SK-N-SH treated with all-trans-retinoic acid at 6 μM for 48 hours (cell line): ENCODE measurements around the gene RNU2-63P.

Source experiments
- ATAC-seq: fragments of 200-7000 bp; cut with Tn5 transposase; 3 replicates; pipeline ENCODE4 v1.9.1; 2020; ENCODE audit warnings: mild to moderate bottlenecking, moderate library complexity
- ARNTL ChIP-seq: fragments of 450-650 bp; formaldehyde crosslinking; IDR thresholded peaks from 2 replicates; pipeline ENCODE4 v1.5.0; 2020; ENCODE audit warnings: low read depth, mild to moderate bottlenecking, moderate library complexity, borderline replicate concordance
- BACH2 ChIP-seq: fragments of 250-450 bp; sonication (Bioruptor Pico); IDR thresholded peaks from 2 replicates; pipeline ENCODE4 v1.9.0; 2021; ENCODE audit warnings: mild to moderate bottlenecking, borderline replicate concordance
- CREB5 ChIP-seq: fragments of 250-450 bp; sonication (Bioruptor Pico); IDR thresholded peaks from 2 replicates; pipeline ENCODE4 v1.5.1; 2020; ENCODE audit warnings: low read depth, mild to moderate bottlenecking, moderate library complexity
- CSDC2 ChIP-seq: fragments of 250-450 bp; sonication (Bioruptor Pico); IDR thresholded peaks from 2 replicates; pipeline ENCODE4 v1.5.0; 2020; ENCODE audit warnings: mild to moderate bottlenecking, moderate library complexity
- ESRRG ChIP-seq: fragments of 250-450 bp; sonication (Bioruptor Pico); IDR thresholded peaks from 2 replicates; pipeline ENCODE4 v1.6.1; 2021; ENCODE audit warnings: mild to moderate bottlenecking
- GLIS3 ChIP-seq: fragments of 250-450 bp; sonication (Bioruptor Pico); IDR thresholded peaks from 2 replicates; pipeline ENCODE4 v1.5.0; 2020; ENCODE audit warnings: mild to moderate bottlenecking, moderate library complexity
- ISL1 ChIP-seq: fragments of 250-450 bp; sonication (Bioruptor Pico); IDR thresholded peaks from 2 replicates; pipeline ENCODE4 v2.1.2; 2022; ENCODE audit warnings: mild to moderate bottlenecking, moderate library complexity
- PATZ1 ChIP-seq: fragments of 250-450 bp; sonication (Bioruptor Pico); IDR thresholded peaks from 2 replicates; pipeline ENCODE4 v1.8.0; 2020; ENCODE audit warnings: mild to moderate bottlenecking, moderate library complexity, borderline replicate concordance
- POU6F1 ChIP-seq: fragments of 250-450 bp; sonication (Bioruptor Pico); IDR thresholded peaks from 2 replicates; pipeline ENCODE4 v1.8.0; 2021; ENCODE audit warnings: low read depth, mild to moderate bottlenecking, moderate library complexity, borderline replicate concordance
- PPARA ChIP-seq: fragments of 250-450 bp; sonication (Bioruptor Pico); IDR thresholded peaks from 2 replicates; pipeline ENCODE4 v1.5.0; 2020; ENCODE audit warnings: mild to moderate bottlenecking, borderline replicate concordance
- RARB ChIP-seq: fragments of 250-450 bp; sonication (Bioruptor Pico); IDR thresholded peaks from 2 replicates; pipeline ENCODE4 v1.8.0; 2021; ENCODE audit warnings: mild to moderate bottlenecking, moderate library complexity
- SNAI2 ChIP-seq: fragments of 250-450 bp; sonication (Bioruptor Pico); IDR thresholded peaks from 2 replicates; pipeline ENCODE4 v1.5.0; 2020; ENCODE audit warnings: mild to moderate bottlenecking, moderate library complexity
- TCF4 ChIP-seq: fragments of 250-450 bp; sonication (Bioruptor Pico); IDR thresholded peaks from 2 replicates; pipeline ENCODE4 v1.8.0; 2021; ENCODE audit warnings: mild to moderate bottlenecking, moderate library complexity, borderline replicate concordance
- TOX ChIP-seq: fragments of 250-450 bp; sonication (Bioruptor Pico); IDR thresholded peaks from 2 replicates; pipeline ENCODE4 v1.8.0; 2021; ENCODE audit warnings: mild to moderate bottlenecking, moderate library complexity, borderline replicate concordance
- TSHZ2 ChIP-seq: fragments of 250-450 bp; sonication (Bioruptor Pico); IDR thresholded peaks from 2 replicates; pipeline ENCODE4 v1.5.0; 2020; ENCODE audit warnings: mild to moderate bottlenecking, moderate library complexity
- ZC3H10 ChIP-seq: fragments of 250-450 bp; sonication (Bioruptor Pico); IDR thresholded peaks from 2 replicates; pipeline ENCODE4 v1.5.1; 2021; ENCODE audit warnings: mild to moderate bottlenecking, moderate library complexity
- ZFP3 ChIP-seq: fragments of 250-450 bp; sonication (Bioruptor Pico); IDR thresholded peaks from 2 replicates; pipeline ENCODE4 v1.5.0; 2020; ENCODE audit warnings: mild to moderate bottlenecking, moderate library complexity
- ZFP30 ChIP-seq: fragments of 450-650 bp; formaldehyde crosslinking; IDR thresholded peaks from 2 replicates; pipeline ENCODE4 v1.5.0; 2022; ENCODE audit warnings: mild to moderate bottlenecking, moderate library complexity
- ZNF565 ChIP-seq: fragments of 450-650 bp; formaldehyde crosslinking; conservative IDR thresholded peaks from 2 replicates; pipeline ENCODE4 v1.5.0; 2020; ENCODE audit warnings: low read depth, mild to moderate bottlenecking, moderate library complexity
- ZNF8 ChIP-seq: fragments of 450-650 bp; formaldehyde crosslinking; IDR thresholded peaks from 2 replicates; pipeline ENCODE4 v1.5.0; 2020; ENCODE audit warnings: mild to moderate bottlenecking, moderate library complexity

The RNU2-63P gene

GRCh38 chr2:88024509-88024908 lies 8.2 kb upstream of the RNU2-63P start:
- no peak for ATAC-seq
- TF ChIP-seq ESRRG (CRISPR knock-in tag) = no peak
- TF ChIP-seq ZC3H10 (CRISPR knock-in tag) = no peak
- no peak for TF ChIP-seq CREB5 (CRISPR knock-in tag)
- no peak for TF ChIP-seq GLIS3 (CRISPR knock-in tag)
- TF ChIP-seq SNAI2 (CRISPR knock-in tag) = no peak
- no peak for TF ChIP-seq POU6F1
- TF ChIP-seq ZNF565 (CRISPR knock-in tag) = no peak
- no peak for TF ChIP-seq ZFP3
- no peak for TF ChIP-seq TOX
- TF ChIP-seq PATZ1 = no peak
- TF ChIP-seq ZNF8 (CRISPR knock-in tag) = no peak
- TF ChIP-seq TCF4 (CRISPR knock-in tag) = no peak
- TF ChIP-seq ISL1 (CRISPR knock-in tag) = no peak
- no peak for TF ChIP-seq PPARA (CRISPR knock-in tag)
- TF ChIP-seq ZFP30 (CRISPR knock-in tag) = no peak
- no peak for TF ChIP-seq BACH2 (CRISPR knock-in tag)
- no peak for TF ChIP-seq RARB (CRISPR knock-in tag)

- ATAC-seq = no peak
- no peak for TF ChIP-seq CREB5 (CRISPR knock-in tag)
- TF ChIP-seq ESRRG (CRISPR knock-in tag) = no peak
- no peak for TF ChIP-seq RARB (CRISPR knock-in tag)
- TF ChIP-seq CSDC2 (CRISPR knock-in tag) = no peak
Observed at GRCh38 chr2:88022669-88022921, 6.2 kb upstream of the RNU2-63P start.

GRCh38 chr2:88019985-88020384 lies 3.6 kb upstream of the RNU2-63P start:
- TF ChIP-seq PATZ1 (no peak), SNAI2 (CRISPR knock-in tag) (no peak), BACH2 (CRISPR knock-in tag) (no peak), ZFP30 (CRISPR knock-in tag) (no peak), POU6F1 (no peak), TSHZ2 (CRISPR knock-in tag) (no peak), GLIS3 (CRISPR knock-in tag) (no peak), TOX (no peak), CREB5 (CRISPR knock-in tag) (no peak), CSDC2 (CRISPR knock-in tag) (no peak), ZNF565 (CRISPR knock-in tag) (no peak), ZNF8 (CRISPR knock-in tag) (no peak), PPARA (CRISPR knock-in tag) (no peak), RARB (CRISPR knock-in tag) (no peak), ARNTL (no peak)
- TF ChIP-seq, all 23 proteins: peak for 0
- no peak for ATAC-seq
